GM20000 (cell line): Measurements from ENCODE around the gene CEP72.

Experiments used
- DNase-seq: peaks from one replicate; pipeline ENCODE4 v3.0.0; 2012; ENCODE audit warnings: low spot score
- CTCF ChIP-seq: IDR thresholded peaks from 2 replicates; pipeline ENCODE4 v1.5.1; 2012; ENCODE audit warnings: mild to moderate bottlenecking, control low read depth; ENCODE audit errors: extremely low read depth, missing control alignments

Gene CEP72

GRCh38 chr5:585962-586628 is 26.0 kb upstream of the CEP72 start:
- DNase-seq = no peak
- TF ChIP-seq CTCF = no peak

- TF ChIP-seq CTCF = no peak
- DNase-seq = no peak
Observed at GRCh38 chr5:586751-587285, 25.3 kb upstream of the CEP72 start.

- TF ChIP-seq CTCF = no peak
- no peak for DNase-seq
Observed at GRCh38 chr5:587403-587802, 24.7 kb upstream of the CEP72 start.

- DNase-seq = no peak
- TF ChIP-seq CTCF = no peak
Observed at GRCh38 chr5:588406-588995, 23.6 kb upstream of the CEP72 start.

- DNase-seq = no peak
- no peak for TF ChIP-seq CTCF
Observed at GRCh38 chr5:589173-589572, 23.0 kb upstream of the CEP72 start.

- no peak for DNase-seq
- no peak for TF ChIP-seq CTCF
Observed at GRCh38 chr5:589588-589987, 22.6 kb upstream of the CEP72 start.

- TF ChIP-seq CTCF = no peak
- no peak for DNase-seq
Observed at GRCh38 chr5:590346-590745, 21.8 kb upstream of the CEP72 start.
